ENCODE results near the gene ITPR1.
"Not testable (repeated sequence)": the region's sequence is repeated elsewhere in the genome, so short reads cannot be mapped to it uniquely, and the experiment has no call there.

ITPR1 gene

GRCh38 chr3:4597208-4597985 lies 104.2 kb downstream of the ITPR1 start:
- no peak for DNase-seq (ENCODE audit: low spot score)

- DNase-seq (ENCODE audit: low spot score), result not testable (repeated sequence)
Measured at GRCh38 chr3:4598232-4598631, 105.1 kb downstream of the ITPR1 start.

GRCh38 chr3:4599612-4600011 lies 106.5 kb downstream of the ITPR1 start:
- DNase-seq (ENCODE audit: low spot score), result no peak

GRCh38 chr3:4600493-4600892 lies 107.3 kb downstream of the ITPR1 start:
- no peak for DNase-seq (ENCODE audit: low spot score)

GRCh38 chr3:4601892-4602291 lies 108.7 kb downstream of the ITPR1 start:
- DNase-seq (ENCODE audit: low spot score), result no peak

GRCh38 chr3:4604693-4605092 lies 111.5 kb downstream of the ITPR1 start:
- DNase-seq (ENCODE audit: low spot score), result no peak

GRCh38 chr3:4606911-4607310 lies 113.8 kb downstream of the ITPR1 start:
- no peak for DNase-seq (ENCODE audit: low spot score)

- no peak for DNase-seq (ENCODE audit: low spot score)
Measured at GRCh38 chr3:4613366-4613765, 120.2 kb downstream of the ITPR1 start.

GRCh38 chr3:4614070-4614469 lies 120.9 kb downstream of the ITPR1 start:
- DNase-seq (ENCODE audit: low spot score), result no peak

GRCh38 chr3:4614927-4615326 lies 121.8 kb downstream of the ITPR1 start:
- no peak for DNase-seq (ENCODE audit: low spot score)

GRCh38 chr3:4615750-4616149 lies 122.6 kb downstream of the ITPR1 start:
- DNase-seq (ENCODE audit: low spot score), result no peak

- DNase-seq (ENCODE audit: low spot score), result no peak
Measured at GRCh38 chr3:4623421-4623999, 130.4 kb downstream of the ITPR1 start.

- no peak for DNase-seq (ENCODE audit: low spot score)
Measured at GRCh38 chr3:4627651-4628375, 134.7 kb downstream of the ITPR1 start.

- no peak for DNase-seq (ENCODE audit: low spot score)
Measured at GRCh38 chr3:4629095-4630007, 136.2 kb downstream of the ITPR1 start.

- DNase-seq (ENCODE audit: low spot score), result peak; percentile 51
Measured at GRCh38 chr3:4633078-4634004, 140.2 kb downstream of the ITPR1 start.

GRCh38 chr3:4634894-4635293 lies 141.7 kb downstream of the ITPR1 start:
- no peak for DNase-seq (ENCODE audit: low spot score)

GRCh38 chr3:4637265-4637664 lies 144.1 kb downstream of the ITPR1 start:
- DNase-seq (ENCODE audit: low spot score), result no peak

GRCh38 chr3:4641863-4642563 lies 148.9 kb downstream of the ITPR1 start:
- no peak for DNase-seq (ENCODE audit: low spot score)

GRCh38 chr3:4642611-4643010 lies 149.5 kb downstream of the ITPR1 start:
- no peak for DNase-seq (ENCODE audit: low spot score)

- DNase-seq (ENCODE audit: low spot score), result no peak
Measured at GRCh38 chr3:4643904-4644547, 150.9 kb downstream of the ITPR1 start.
